H1 (cell line): ENCODE data around the gene HSDL2. TPM values are rescaled to one million over a fixed set of nuclear protein-coding genes. Genes with fewer than 3 reads are reported as not detected.
A peak's percentile ranks its signal among the peaks of the same experiment; 100 is the strongest.

ENCODE experiments used
- CTCF ChIA-PET: fragments of 300-600 bp; sonication (Branson Sonifier 250); formaldehyde crosslinking; loops from one replicate; lab custom pipeline; 2021; ENCODE audit not compliant: partially characterized antibody; lab: Charles Lee
- POLR2A ChIA-PET: fragments of 300-600 bp; sonication (Branson Sonifier 250); formaldehyde crosslinking; loops from one replicate; lab custom pipeline; 2021; ENCODE audit warnings: inconsistent platforms; ENCODE audit not compliant: partially characterized antibody; lab: Charles Lee
- DNase-seq, 2 experiments: peaks; one replicate each; pipeline versions ENCODE4 v3.0.0 to v3.0.0-alpha.2; 2010 to 2022; ENCODE audit warnings: low spot score in 2 of 2, low read depth in 1 of 2, mixed read lengths in 1 of 2
- FAIRE-seq: peaks from 2 replicates; lab custom pipeline; 2011; peaks lifted over from hg19 to GRCh38; lab: Jason Lieb, UNC
- H2AFZ ChIP-seq: 2 replicates; pipeline ENCODE4 v1.8.1; 2012; ENCODE audit warnings: low read length, inconsistent platforms
- H2AK5ac ChIP-seq: 2 replicates; pipeline ENCODE4 v1.6.1; 2013; ENCODE audit warnings: low read depth, low read length
- H2BK120ac ChIP-seq: replicated peaks from 2 replicates; pipeline ENCODE3; 2013; ENCODE audit warnings: low read depth, low read length, inconsistent platforms
- H2BK12ac ChIP-seq: 2 replicates; pipeline ENCODE4 v1.6.1; 2013; ENCODE audit warnings: low read depth, low read length
- H2BK15ac ChIP-seq: 2 replicates; pipeline ENCODE4 v1.6.1; 2013; ENCODE audit warnings: low read length
- H2BK20ac ChIP-seq: 2 replicates; pipeline ENCODE4 v1.6.1; 2013; ENCODE audit warnings: low read length
- H2BK5ac ChIP-seq: 2 replicates; pipeline ENCODE4 v1.6.1; 2013; ENCODE audit warnings: low read depth, low read length
- H3K14ac ChIP-seq: 2 replicates; pipeline ENCODE4 v1.6.1; 2013; ENCODE audit warnings: inconsistent platforms; ENCODE audit not compliant: insufficient read length
- H3K18ac ChIP-seq: 2 replicates; pipeline ENCODE4 v1.6.1; 2013; ENCODE audit warnings: low read length; ENCODE audit errors: extremely low read depth
- H3K23ac ChIP-seq: 2 replicates; pipeline ENCODE4 v1.6.1; 2013; ENCODE audit warnings: inconsistent platforms; ENCODE audit not compliant: insufficient read length
- H3K23me2 ChIP-seq: 2 replicates; pipeline ENCODE4 v1.6.1; 2013; ENCODE audit warnings: low read depth, low read length
- H3K27ac ChIP-seq: 2 replicates; pipeline ENCODE4 v1.6.1; 2011; ENCODE audit warnings: low read depth, low read length, inconsistent platforms
- H3K27me3 ChIP-seq, 4 experiments: replicated peaks in 1 of 4; 1 replicate in 1 of 4; 2 replicates in 3 of 4; pipeline versions ENCODE4 v1.6.1 to v1.8.1; 2011 to 2013; ENCODE audit warnings: low read length in 3 of 4, mild to moderate bottlenecking in 3 of 4, inconsistent platforms in 2 of 4, mixed read lengths in 2 of 4, moderate library complexity in 1 of 4; ENCODE audit not compliant: control insufficient read depth in 3 of 4, insufficient read depth in 3 of 4; ENCODE audit errors: extremely low read depth in 1 of 4
- H3K36me3 ChIP-seq, 4 experiments: 2 replicates each; pipeline versions ENCODE4 v1.6.1 to v1.8.1; 2011 to 2013; ENCODE audit warnings: mild to moderate bottlenecking in 4 of 4, low read length in 3 of 4, moderate library complexity in 2 of 4, control low read depth in 1 of 4, inconsistent platforms in 1 of 4; ENCODE audit not compliant: insufficient read depth in 4 of 4, control insufficient read depth in 2 of 4
- H3K4ac ChIP-seq: replicated peaks from 2 replicates; pipeline ENCODE3; 2013; ENCODE audit warnings: low read length, low read depth, mixed read lengths, inconsistent platforms; ENCODE audit not compliant: insufficient read length
- H3K4me1 ChIP-seq, 4 experiments: replicated peaks in 1 of 4; 1 replicate in 1 of 4; 2 replicates in 3 of 4; pipeline versions ENCODE4 v1.6.1 to v1.8.1; 2011 to 2013; ENCODE audit warnings: low read length in 3 of 4, inconsistent platforms in 2 of 4, mixed read lengths in 1 of 4; ENCODE audit not compliant: insufficient read depth in 4 of 4, control insufficient read depth in 3 of 4
- H3K4me2 ChIP-seq, 2 experiments: 2 replicates each; pipeline versions ENCODE4 v1.6.1 to v1.8.1; 2011 to 2013; ENCODE audit warnings: low read depth in 2 of 2, low read length in 2 of 2, control low read depth in 1 of 2, inconsistent platforms in 1 of 2, mild to moderate bottlenecking in 1 of 2; ENCODE audit not compliant: insufficient read depth in 1 of 2
- H3K4me3 ChIP-seq, 4 experiments: fragments of 200-600, 300-600 bp in 1 of 4; sonication (generic), shearing (Covaris generic), sonication (Bioruptor Twin) in 1 of 4; 2 replicates each; pipeline versions ENCODE4 v1.5.1 to v1.8.1; 2011 to 2016; ENCODE audit warnings: low read length in 4 of 4, low read depth in 3 of 4, control low read depth in 2 of 4, inconsistent platforms in 2 of 4, mild to moderate bottlenecking in 2 of 4, mixed read lengths in 1 of 4, moderate library complexity in 1 of 4; ENCODE audit not compliant: insufficient read depth in 2 of 4; ENCODE audit errors: extremely low read depth in 1 of 4
- H3K56ac ChIP-seq: replicated peaks from 2 replicates; pipeline ENCODE3; 2013; ENCODE audit warnings: low read depth, mild to moderate bottlenecking, mixed read lengths, low read length, inconsistent platforms; ENCODE audit not compliant: insufficient read length
- H3K79me1 ChIP-seq: 2 replicates; pipeline ENCODE4 v1.6.1; 2013; ENCODE audit warnings: low read depth, low read length, control low read depth
- H3K79me2 ChIP-seq, 2 experiments: 2 replicates each; pipeline versions ENCODE4 v1.6.1 to v1.8.1; 2012 to 2013; ENCODE audit warnings: low read length in 2 of 2, mild to moderate bottlenecking in 2 of 2, inconsistent platforms in 1 of 2; ENCODE audit not compliant: insufficient read depth in 2 of 2, control insufficient read depth in 1 of 2
- H3K9ac ChIP-seq, 4 experiments: replicated peaks in 1 of 4; 1 replicate in 1 of 4; 2 replicates in 3 of 4; pipeline versions ENCODE4 v1.6.1 to v1.8.1; 2011 to 2013; ENCODE audit warnings: low read depth in 3 of 4, low read length in 3 of 4, control low read depth in 2 of 4, mild to moderate bottlenecking in 2 of 4, moderate library complexity in 2 of 4, inconsistent platforms in 1 of 4; ENCODE audit errors: extremely low read depth in 1 of 4
- H3K9me3 ChIP-seq, 2 experiments: 2 replicates each; pipeline versions ENCODE4 v1.6.1 to v1.8.1; 2012 to 2013; ENCODE audit warnings: mild to moderate bottlenecking in 2 of 2, moderate library complexity in 2 of 2, control low read depth in 1 of 2, inconsistent platforms in 1 of 2, low read depth in 1 of 2, low read length in 1 of 2, mixed read lengths in 1 of 2; ENCODE audit not compliant: insufficient read depth in 2 of 2
- H4K20me1 ChIP-seq, 2 experiments: replicated peaks in 1 of 2; 2 replicates each; pipeline versions ENCODE3 to v1.8.1; 2011 to 2013; ENCODE audit warnings: inconsistent platforms in 2 of 2, low read length in 2 of 2, mild to moderate bottlenecking in 1 of 2; ENCODE audit not compliant: insufficient read depth in 2 of 2, control insufficient read depth in 1 of 2
- H4K5ac ChIP-seq: 2 replicates; pipeline ENCODE4 v1.6.1; 2013; ENCODE audit warnings: low read length, low read depth, mixed read lengths, inconsistent platforms; ENCODE audit not compliant: insufficient read length
- H4K8ac ChIP-seq: 2 replicates; pipeline ENCODE4 v1.8.0; 2013; ENCODE audit warnings: mild to moderate bottlenecking, moderate library complexity, low read length, inconsistent platforms; ENCODE audit not compliant: insufficient read depth; ENCODE audit errors: extremely low read depth
- H4K91ac ChIP-seq: replicated peaks from 2 replicates; pipeline ENCODE3; 2013; ENCODE audit warnings: low read length, mixed read lengths, inconsistent platforms; ENCODE audit not compliant: insufficient read length
- JUND ChIP-seq: IDR thresholded peaks from 2 replicates; pipeline ENCODE4 v1.6.1; 2011; ENCODE audit warnings: mild to moderate bottlenecking, improper control_type of control experiment, low read length
- YY1 ChIP-seq: IDR thresholded peaks from 2 replicates; pipeline ENCODE4 v1.6.1; 2011; ENCODE audit warnings: low read depth, mild to moderate bottlenecking, low read length
- whole genome bisulfite sequencing, 2 experiments: shearing (Covaris generic) in 1 of 2; methylation state at CpG; one replicate each; pipeline versions ENCODE4 v1.1.6 to v1.1.7; 2013 to 2015; ENCODE audit warnings: low lambda C conversion rate in 2 of 2, mixed read lengths in 2 of 2, inconsistent platforms in 1 of 2, low coverage in 1 of 2, missing lambda C conversion rate in 1 of 2; ENCODE audit not compliant: insufficient replicate concordance in 2 of 2, insufficient coverage in 1 of 2, insufficient read length in 1 of 2; ENCODE audit errors: extremely low coverage in 1 of 2, missing lambda C conversion rate in 1 of 2; 5-methylcytosine and 5-hydroxymethylcytosine counted together
- polyA plus RNA-seq, 7 experiments: library from polyadenylated mRNA; depleted of rRNA in 3 of 7; stranded (reverse) in 5 of 7; unstranded in 2 of 7; fragments of >200 nt in 5 of 7; fragments of 200-250 nt in 2 of 7; gene quantifications; 1 replicate in 5 of 7; 2 replicates in 1 of 7; 4 replicates in 1 of 7; pipeline versions ENCODE4 v1.2.1 to v1.2.3, GENCODE V29; 2011 to 2013; ENCODE audit warnings: missing spikeins in 2 of 7, mixed read lengths in 2 of 7
- total RNA-seq: library from RNA; stranded (reverse); fragmentation: NEBNext Ultra II Directional; extraction: Animal tissue kit (Norgen Biotek cat#: 25700); gene quantifications from 2 replicates; pipeline ENCODE4 v1.2.1, GENCODE V29; 2021

The HSDL2 gene
- total and polyA plus RNA-seq, 2 of the 8 experiments (the other 6 are each of a cell fraction or from before 2014, with no cell fraction given) = 6.6 to 15.4 TPM

GRCh38 chr9:112348257-112349007, 31.5 kb upstream of the HSDL2 start:
- Histone ChIP-seq H2BK15ac (peak overlapping the region; percentile 18; the same call in 1 of the 2 replicates), H3K27me3 (no peaks in the 10 kb centered on the region; a peak in 1 of 7 replicates), H3K27ac (no peak overlapping the region), H3K4me1 (peaks cover 5 to 11% (median 8%) of the 10 kb centered on the region in 4 experiments; a peak in 6 of 7 replicates), H4K91ac (peak overlapping the region; percentile 93), H2BK5ac (peak overlapping the region; percentile 89; the same call in 1 of the 2 replicates), H3K4me2 (peak overlapping the region in 1 of 2 experiments; percentile 81; a peak in 3 of 4 replicates), H2AFZ (peak overlapping the region; percentile 65), H3K36me3 (no peaks in the 10 kb centered on the region), H3K9ac (no peak overlapping the region), H4K5ac (no peak overlapping the region), H3K9me3 (no peaks in the 10 kb centered on the region), H3K79me2 (no peaks in the 10 kb centered on the region), H4K20me1 (no peaks in the 10 kb centered on the region), H3K79me1 (no peaks in the 10 kb centered on the region), H2AK5ac (peak overlapping the region; percentile 71), H4K8ac (no peak overlapping the region), H3K4ac (peak overlapping the region; percentile 91), H3K56ac (no peak overlapping the region), H3K23ac (no peak overlapping the region), H2BK20ac (peak overlapping the region; percentile 66; the same call in 1 of the 2 replicates), H3K18ac (peak overlapping the region; percentile 38), H3K4me3 (peak overlapping the region in 3 of 4 experiments; percentile 15 to 25 (median 17); a peak in 2 of 8 replicates), H3K14ac (no peak overlapping the region), H2BK12ac (peak overlapping the region; percentile 65; the same call in 1 of the 2 replicates), H3K23me2 (no peaks in the 10 kb centered on the region), H2BK120ac (peak overlapping the region; percentile 89)
- DNase-seq (peak in 1 of 2 experiments; percentile 51), FAIRE-seq (no peak)
- CTCF ChIA-PET = interaction anchor here (0.7 to 5.1 kb wide), 2 partner anchors 13 kb away, joined by 3 to 33 read pairs; no protein-coding TSS in a partner anchor
- WGBS, 2 experiments = 70% methylated on average over 19 of the region's 19 CpGs; no CpG with 5 or more reads in 1 of the 2 experiments
- POLR2A ChIA-PET = interaction anchor here (0.7 kb wide), 1 partner anchor 162 kb away, joined by 3 read pairs; no protein-coding TSS in a partner anchor
- TF ChIP-seq YY1 (peak; percentile 49; the same call in 1 of the 2 replicates), JUND (no peak)
